Measurements from ENCODE around the gene XRRA1.
"Not testable (repeated sequence)": the region's sequence is repeated elsewhere in the genome, so short reads cannot be mapped to it uniquely, and the experiment has no call there.

XRRA1 gene

DNA sequence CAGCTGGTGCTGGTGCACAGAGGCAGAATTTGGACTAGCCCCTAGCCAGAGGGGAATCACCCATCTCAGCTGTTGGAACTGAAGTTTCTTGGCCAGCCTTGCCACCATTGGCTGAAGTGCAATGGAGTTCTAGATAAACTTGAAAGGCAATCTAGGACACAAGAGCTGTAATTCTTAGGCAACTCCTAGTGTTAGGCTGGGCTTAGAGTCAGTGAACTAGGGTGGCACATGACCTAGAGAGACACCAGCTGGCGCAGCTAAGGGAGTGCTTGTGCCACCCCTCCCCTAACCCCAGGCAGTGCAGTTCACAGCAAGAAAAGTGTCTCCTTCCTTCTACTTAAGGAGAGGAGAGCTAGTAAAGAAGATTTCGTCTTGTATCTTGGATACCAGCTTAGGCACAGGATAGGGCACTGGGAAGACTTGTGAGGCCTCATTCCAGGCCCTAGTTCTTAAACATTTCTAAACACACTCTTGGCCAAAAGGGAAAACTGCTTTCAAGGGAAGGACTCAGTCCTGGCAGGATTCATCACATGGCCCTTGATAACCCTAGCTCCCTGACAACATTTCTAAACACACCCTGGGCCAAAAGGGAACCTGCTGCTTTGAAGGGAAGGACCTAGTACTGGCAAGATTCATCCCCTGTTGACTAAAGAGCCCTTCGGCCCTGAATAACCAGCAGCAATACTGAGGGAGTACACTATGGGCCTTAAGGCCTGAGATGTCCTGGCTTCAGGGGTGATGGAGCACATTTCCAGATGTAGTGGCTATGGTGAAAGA lies 53.4 kb downstream of the XRRA1 start:
- DNase-seq: no peak

DNA sequence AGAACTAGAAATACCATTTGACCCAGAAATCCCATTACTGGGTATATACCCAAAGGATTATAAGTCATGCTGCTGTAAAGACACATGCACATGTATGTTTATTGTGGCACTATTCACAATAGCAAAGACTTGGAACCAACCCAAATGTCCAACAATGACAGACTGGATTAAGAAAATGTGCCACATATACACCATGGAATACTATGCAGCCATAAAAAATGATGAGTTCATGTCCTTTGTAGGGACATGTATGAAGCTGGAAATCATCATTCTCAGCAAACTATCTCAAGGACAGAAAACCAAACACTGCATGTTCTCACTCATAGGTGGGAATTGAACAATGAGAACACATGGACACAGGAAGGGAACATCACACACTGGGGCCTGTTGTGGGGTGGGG lies 55.9 kb downstream of the XRRA1 start:
- DNase-seq: not testable (repeated sequence)

DNA sequence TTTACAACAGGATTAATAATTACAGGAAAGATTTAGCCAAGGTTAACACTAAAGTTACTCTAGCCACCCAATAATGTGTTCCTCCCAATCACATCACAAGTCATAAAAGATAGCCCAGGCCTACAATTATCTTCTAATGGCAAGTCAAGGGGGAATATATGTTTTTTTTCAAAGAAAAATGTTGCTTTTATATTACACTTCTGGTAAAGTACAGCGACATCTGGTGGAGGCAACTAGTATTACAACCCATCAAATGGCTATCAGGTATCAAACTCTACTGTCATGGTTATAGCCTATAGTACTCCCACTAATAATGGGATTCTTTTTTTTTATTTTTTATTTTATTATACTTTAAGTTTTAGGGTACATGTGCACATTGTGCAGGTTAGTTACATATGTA lies 71.8 kb downstream of the XRRA1 start:
- DNase-seq: no peak

DNA sequence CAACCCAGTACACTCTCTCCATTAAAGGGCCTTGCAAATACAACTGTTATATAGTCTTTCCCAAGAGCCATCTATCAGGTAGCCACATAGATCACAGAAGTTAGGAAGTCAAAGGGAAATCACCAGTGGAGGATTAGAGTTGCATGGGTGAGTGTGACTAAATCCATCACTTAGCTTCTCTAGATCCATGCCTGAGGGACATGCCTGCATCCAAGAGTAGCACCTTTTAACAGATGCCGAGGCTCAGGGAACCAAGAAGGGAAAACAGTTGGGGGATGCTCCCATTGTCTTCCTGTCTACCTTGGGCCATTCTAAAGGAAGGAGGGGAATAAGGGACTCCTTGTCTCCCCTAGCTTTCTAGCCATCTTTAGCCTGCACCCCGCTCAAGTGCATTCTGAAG lies 77.9 kb downstream of the XRRA1 start:
- DNase-seq: no peak

DNA sequence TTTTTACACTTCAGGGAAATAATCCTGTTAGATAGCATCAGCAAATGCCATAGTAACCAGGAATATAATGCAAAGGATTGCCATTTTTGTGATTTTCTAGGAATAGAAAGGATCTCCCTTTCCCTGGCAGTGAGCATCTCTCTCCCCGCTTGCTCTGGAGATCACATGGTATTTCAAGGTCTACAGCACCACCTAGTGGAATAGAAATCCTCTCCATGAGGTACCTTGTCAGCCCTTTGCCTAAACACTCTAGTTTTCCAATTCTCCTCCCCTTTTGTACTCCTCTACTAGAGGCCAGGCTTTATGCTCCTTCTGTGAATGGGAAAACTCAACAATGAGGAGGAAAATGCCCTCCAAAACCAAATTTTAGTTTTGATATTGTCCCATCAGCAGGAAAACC lies 78.4 kb downstream of the XRRA1 start:
- DNase-seq: no peak

DNA sequence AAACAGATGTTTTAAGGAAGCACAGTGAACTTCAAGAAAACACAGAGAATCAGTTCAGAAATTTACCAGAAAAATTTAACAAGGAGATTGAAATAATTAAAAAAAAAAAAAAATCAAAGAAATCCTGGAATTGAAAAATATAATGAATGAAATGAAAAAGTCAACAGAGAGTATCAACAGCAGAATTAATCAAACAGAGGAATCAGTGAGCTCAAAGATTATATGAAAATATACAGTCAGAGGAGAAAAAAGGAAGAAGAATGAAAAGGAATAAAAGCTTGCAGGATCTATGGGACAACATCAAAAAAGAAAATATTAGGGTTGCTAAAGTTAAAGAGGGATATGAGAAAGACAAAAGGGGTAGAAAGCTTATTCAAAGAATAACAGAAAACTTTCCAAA lies 82.3 kb downstream of the XRRA1 start:
- DNase-seq: no peak

DNA sequence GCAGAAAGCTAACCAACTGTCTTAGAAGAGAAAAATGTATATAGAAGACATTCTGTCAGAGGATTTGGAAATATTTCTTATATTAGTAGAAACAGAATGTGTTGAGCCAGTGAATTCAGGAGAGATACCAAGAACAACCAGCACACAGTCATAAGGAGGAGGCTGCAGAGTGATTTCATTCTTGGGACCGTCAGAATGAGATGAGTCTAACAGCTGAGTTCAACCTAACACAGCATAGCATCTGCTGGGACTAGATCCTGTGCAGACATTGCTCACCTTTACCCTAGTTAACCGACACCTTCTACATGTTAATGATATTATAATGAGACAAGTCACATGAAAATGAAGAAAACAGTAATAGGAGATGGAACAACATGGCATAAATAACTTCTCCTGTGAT lies 85.5 kb downstream of the XRRA1 start:
- DNase-seq: no peak

DNA sequence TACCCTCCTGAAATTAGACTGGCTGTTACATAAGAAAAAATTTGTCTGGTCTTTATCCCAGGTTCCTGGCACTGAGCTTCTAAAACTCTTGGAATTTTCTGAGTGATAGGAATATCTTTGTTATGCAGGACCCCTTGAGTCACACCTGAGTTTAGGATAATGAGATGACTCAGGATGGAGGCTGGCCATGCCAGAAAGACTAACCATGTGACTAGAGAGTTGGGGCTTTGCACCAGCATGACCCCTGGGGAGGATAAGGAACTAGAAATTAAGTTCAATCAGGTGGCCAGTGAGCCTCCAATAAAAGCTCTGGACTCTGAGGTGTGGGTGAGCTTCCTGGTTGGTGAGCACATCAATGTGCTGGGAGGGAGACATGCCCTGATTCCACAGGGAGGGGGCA lies 88.1 kb downstream of the XRRA1 start:
- no peak for DNase-seq

DNA sequence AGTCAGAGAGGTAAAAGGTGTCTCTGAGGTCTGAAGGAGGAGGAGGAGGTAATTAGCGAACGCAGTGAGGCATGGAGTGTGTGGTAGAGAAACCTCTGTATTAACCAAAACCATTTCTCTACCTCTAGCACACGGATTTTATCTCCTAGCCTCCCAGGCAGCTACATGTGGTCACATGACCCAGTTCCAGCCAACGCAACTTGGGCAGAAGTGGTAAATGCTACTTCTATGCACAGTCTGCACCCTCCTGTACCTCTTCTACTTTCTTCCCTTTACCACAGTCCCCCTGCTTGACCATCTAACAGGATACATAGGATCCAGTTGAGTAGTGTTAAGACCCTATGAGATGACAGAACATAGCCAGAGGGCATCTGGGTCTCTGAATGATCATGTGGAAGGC lies 95.7 kb downstream of the XRRA1 start:
- DNase-seq: no peak

DNA sequence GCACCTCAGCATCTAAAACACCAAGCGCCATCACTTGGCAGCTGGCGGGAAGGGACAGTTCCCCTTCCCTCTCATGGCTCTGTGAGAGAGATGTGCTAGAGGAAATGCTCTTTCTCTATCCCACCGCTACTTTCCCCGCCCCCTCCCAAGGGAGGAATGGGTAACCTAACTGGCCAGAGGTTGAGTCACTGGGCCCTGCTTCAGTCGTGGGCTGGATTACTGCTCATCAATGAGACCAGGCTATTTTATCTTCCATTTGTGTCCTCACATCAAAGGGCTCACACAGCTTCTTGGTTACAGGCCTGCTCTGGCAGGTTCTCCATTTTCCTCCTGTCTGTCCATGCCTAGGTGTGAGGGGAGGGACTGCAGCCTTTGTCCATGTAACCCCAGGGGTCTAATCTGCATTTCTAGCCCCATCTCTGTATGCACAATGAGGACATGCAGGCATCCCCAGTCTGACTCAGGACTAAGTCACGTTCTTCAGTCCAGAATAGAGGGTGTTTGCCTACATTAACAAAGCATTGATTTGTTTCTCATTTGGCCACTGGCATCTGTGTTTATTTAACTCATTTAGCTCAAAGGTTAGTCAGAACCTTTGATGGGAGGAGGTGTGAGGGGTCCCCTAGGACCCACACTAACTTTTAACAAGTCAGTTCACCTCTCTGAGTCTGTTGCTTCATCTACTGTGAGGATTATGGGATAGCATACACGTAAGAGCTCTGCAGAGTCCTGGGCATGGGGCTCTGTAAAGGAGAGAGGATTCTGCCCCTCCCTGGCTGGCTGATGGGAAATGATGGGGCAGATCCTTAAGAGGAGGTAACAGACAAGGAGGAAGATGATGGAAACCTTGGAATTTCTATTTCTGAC lies 99.1 kb downstream of the XRRA1 start:
- DNase-seq: no peak

DNA sequence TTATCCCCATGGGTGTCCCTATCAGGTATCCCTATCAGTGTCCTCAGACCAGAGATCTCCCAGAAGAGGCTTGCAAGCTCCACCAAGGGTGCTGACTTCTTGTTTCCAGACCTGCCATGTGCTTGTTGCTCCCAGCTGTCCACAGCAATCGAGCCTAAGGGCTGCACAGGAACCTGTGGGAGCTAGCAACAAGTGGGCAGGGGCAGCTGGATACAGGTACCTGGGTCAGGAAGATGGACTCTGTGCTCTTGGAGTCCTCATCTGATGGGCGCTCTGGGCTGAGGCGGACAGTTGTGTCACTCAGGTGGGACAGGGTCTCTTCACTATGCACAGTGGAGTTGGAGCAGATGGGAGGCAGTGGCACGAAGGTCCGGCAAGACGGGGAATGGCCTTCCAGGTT lies 101.0 kb downstream of the XRRA1 start:
- no peak for DNase-seq

DNA sequence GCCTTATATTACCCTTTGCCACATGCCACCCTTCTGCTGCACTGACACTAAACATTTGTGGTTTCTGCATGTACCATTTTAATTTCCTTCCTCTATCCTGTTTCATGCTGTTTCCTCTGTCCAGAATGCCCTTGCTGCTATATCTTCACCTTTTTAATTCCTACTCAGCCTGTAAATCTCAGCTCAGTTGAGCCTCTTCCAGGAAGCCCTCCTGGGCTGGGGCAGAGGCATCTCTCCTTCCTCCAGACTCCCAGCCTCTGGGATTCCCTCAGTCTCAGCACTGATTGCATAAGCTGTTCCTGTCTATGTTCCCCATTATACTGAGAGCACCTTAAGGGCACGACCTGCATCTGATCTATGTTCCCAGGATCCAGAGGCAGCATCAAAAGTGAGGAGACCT lies 101.5 kb downstream of the XRRA1 start:
- DNase-seq: no peak

DNA sequence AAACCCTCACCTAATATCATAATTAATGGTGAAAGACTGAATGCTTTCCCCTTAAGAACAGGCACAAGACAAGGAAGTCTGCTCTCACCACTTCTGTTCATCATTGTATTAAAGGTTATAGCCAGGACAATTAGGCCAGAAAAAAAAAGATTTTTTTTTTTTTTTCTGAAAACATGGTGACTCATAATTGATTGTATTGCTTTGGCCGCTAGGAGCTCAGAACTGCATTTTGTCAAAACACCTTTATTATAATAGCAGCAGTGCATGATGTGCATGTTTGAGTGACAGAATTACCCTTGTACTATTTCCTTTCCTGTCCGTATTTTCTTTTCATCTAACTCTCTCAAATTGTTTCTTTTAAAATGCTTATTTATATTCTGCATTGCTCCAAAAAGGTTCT lies 102.1 kb downstream of the XRRA1 start:
- DNase-seq: no peak

DNA sequence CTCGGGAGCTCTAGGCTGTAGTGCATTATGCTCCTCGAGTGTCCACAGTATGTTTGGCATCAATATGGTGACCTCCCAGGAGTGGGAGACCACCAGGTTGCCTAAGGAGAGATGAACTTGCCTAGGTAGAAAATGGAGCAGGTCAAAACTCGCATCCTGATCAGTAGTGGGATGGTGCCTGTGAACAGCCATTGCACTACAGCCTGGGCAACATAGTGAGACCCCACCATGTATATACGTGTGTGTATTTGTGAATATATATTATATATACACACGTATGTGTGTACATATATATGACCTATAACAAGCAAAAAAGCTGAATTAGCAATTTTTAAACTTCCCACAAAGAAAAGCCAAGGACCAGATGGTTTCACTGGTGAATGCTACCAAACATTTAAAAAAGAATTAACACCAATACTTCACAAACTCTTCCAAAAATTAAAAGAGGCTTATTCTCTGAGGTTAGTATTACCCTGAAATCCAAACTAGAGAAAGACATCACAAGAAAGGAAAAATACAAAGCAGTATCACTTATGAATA lies 102.8 kb downstream of the XRRA1 start:
- DNase-seq: no peak

DNA sequence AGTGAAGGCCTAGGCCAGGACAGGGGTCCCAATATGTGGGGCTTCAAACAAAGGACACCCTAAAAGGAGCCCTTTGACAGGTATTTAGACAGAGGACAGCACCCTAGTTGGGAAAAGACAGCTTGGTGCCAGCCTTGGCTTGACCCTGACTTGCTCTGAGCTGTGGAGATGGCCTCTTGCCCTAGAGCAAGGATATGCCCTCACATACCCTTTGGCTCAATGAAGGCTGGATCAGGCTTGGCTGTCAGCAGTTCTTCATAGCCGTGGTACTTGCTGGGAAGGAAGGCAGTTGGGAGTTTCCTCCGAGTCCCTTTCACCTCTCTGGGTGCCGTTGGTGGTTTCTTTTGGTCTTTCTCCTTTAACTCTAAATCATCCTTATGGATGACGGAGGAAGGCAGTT lies 104.0 kb downstream of the XRRA1 start:
- DNase-seq: no peak

DNA sequence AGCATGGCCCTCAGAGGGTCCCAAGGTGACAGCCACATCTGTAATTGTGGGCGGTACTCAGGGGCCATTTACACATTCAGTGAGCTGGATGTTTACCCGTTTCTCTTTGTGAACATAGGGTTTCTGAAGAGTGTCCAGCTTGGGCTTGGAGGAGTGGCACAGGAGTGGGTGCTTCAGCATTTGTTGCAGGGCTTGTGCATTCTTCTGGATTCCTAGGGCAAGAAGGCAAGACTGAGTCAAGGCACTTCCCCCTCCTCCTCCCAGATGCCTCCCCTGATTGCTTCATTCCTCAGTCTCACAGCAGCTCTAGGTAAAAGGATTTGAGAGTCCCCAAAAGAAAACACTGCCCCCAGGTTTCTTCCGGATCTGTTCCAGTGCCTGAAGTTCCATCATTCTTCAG lies 104.8 kb downstream of the XRRA1 start:
- DNase-seq: no peak

DNA sequence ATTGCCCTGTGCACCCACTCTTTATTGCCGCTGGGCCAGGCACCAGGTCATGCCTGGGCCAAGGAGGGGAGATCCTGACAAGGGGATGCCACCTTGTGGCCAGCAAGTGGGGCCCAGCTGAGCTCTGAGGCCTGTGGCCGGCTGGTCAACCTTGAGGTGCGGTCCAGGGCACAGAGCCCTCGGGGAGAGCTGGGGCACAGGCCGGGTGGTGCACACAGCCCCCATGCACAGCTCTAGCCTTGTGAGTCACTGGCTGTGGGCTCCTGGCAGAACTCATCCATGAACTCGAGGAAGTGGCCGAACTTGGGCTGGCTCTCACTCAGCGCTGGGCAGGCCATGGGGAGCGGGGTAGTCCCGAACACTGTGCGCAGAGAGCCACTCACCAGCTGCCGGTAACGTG lies 105.9 kb downstream of the XRRA1 start:
- DNase-seq: no peak

DNA sequence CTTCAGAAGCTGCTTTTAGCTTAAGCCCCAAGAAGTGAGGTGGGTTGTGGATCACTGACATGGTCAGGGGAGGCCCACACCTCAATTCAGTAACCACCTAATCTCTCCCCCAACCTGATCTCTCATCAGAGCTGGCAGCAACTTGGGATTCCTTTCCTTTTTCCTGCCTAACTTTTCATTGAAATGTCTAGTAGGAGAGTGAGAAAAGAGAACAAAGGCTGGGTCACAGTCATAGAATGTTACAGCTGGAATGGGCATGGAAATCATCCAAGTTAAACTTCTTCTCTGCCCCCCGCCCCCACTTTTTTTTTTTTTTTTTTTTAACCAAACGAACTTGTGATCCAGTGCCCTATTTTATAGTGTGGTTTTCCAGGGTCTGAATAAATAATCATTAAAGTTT lies 108.4 kb downstream of the XRRA1 start:
- no peak for DNase-seq

DNA sequence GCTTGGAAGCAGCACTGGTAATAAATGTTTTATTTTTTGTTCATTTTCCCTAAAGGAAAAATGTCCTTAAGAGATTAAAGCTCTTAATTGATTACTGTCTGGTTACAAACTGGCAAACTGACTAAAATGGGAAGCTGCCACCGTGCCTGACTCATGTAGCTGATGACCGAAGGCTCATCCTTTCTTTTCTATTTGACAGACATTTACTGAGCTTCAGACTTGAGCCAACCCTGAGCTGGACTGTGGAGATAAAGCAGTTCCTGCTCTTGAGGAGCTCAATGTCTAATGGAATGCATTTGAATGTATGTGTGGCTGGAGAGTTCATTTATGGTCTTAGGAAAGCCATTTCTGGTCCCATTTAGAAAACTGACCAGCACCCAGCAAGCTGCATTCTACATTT lies 108.9 kb downstream of the XRRA1 start:
- no peak for DNase-seq

DNA sequence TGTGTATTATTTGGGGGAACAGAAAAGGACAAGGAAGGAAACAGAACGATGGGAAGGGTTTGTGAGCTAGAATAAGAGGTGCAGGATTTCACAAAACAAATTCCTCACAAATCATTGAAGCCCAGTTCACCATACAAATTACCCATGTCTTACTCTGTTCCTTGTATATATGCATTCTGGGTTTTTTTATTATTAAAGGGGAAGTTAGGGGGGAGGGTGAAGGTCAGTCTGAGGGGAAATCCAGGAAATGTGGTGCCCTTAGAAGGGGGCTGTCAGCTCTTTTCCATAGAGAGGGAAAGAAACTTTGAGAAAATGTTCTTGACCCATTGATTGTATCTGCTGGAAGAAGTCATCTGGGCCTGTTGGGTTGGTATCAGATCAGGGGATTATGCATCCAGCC lies 109.4 kb downstream of the XRRA1 start:
- no peak for DNase-seq

DNA sequence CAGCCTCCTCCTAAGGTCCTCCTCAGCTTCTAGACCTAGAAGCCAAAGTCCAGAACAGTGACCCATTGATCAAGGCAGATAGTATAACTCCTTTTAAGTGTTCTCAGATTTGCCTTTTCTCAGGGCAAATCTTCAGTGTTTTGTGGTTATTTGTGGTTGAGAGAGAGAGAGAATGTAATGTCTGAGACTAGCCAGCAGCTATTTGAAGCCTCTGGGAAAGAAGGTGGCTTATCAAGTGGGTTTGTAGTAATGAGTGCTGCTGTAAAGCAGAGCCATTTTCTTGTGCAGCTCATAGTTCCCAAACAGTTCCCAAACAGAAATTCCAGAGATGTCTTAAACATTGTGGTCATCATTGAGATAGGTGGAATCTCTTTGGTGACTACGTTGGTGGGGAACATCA lies 110.7 kb downstream of the XRRA1 start:
- DNase-seq: no peak

DNA sequence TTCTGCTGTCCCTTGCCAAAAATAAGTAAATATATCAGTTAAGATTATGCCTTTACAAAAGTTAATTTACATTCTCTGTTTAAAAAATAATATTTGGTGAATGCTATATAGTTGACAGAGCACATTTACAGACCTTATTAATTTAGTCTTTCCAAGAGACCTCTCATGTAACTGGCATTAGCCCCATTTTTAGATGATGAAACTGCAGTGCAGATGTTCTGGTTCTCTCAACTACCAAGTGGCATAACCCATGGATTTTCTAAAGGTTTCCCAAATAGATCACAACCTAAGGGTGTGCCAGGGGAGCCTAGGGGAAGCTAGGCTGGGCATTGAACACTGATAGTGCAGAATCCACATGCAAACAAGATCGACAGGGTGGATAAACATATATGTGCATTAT lies 111.7 kb downstream of the XRRA1 start:
- no peak for DNase-seq

DNA sequence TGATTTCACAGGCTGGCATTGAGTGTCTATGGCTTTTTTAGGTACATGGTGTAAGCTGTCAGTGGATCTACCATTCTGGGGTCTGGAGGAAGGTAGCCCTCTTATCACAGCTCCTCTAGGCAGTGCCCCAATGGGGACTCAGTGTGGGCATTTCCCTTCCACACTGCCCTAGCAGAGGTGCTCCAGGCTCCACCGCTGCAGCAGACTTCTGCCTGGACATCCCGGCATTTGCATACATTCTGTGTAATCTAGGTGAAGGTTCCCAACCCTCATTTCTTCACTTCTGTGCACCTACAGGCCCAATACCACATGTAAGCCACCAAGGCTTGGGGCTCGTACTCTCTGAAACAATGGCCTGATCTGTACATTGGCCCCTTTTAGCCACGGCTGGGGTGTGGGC lies 122.0 kb downstream of the XRRA1 start:
- DNase-seq: no peak

DNA sequence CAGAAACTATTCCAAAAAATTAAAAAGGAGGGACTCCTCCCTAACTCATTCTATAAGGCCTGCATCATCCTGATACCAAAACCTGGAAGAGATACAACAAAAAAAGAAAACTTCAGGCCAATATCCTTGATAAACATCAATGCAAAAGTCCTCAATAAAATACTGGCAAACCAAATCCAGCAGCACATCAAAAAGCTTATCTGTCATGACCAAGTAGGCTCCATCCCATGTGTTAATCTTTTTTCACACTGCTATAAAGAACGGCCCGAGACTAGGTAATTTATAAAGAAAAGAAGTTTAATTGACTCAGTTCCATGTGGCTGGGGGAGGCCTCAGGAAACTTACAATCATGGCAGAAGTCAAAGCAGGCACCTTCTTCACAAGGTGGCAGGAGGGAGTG lies 123.3 kb downstream of the XRRA1 start:
- not testable (repeated sequence) for DNase-seq
